Neuronal stem cell (in vitro differentiated cells): ENCODE measurements around the gene THAP4.

Experiments
- DNase-seq: peaks from one replicate; pipeline ENCODE4 v3.0.0-alpha.2; 2013; ENCODE audit warnings: low spot score
- H2AFZ ChIP-seq: one replicate; pipeline ENCODE4 v1.6.1; 2013; ENCODE audit warnings: mild to moderate bottlenecking, low read length, inconsistent platforms
- H2AK5ac ChIP-seq: 2 replicates; pipeline ENCODE4 v1.6.1; 2013; ENCODE audit warnings: low read depth, mild to moderate bottlenecking, inconsistent platforms, low read length, moderate library complexity, mixed read lengths
- H2BK120ac ChIP-seq: 2 replicates; pipeline ENCODE4 v1.6.1; 2013; ENCODE audit warnings: low read depth, mild to moderate bottlenecking, inconsistent platforms, low read length, moderate library complexity, mixed read lengths
- H2BK12ac ChIP-seq: one replicate; pipeline ENCODE4 v1.6.1; 2013; ENCODE audit warnings: low read length, inconsistent platforms
- H2BK15ac ChIP-seq: 2 replicates; pipeline ENCODE4 v1.6.1; 2013; ENCODE audit warnings: mild to moderate bottlenecking, low read length, inconsistent platforms, mixed read lengths
- H2BK5ac ChIP-seq: one replicate; pipeline ENCODE4 v1.6.1; 2013; ENCODE audit warnings: inconsistent platforms, mild to moderate bottlenecking, low read length, moderate library complexity
- H3K14ac ChIP-seq: one replicate; pipeline ENCODE4 v1.6.1; 2013; ENCODE audit warnings: low read length, inconsistent platforms
- H3K18ac ChIP-seq: 2 replicates; pipeline ENCODE4 v1.6.1; 2013; ENCODE audit warnings: low read length, inconsistent platforms
- H3K23ac ChIP-seq: 2 replicates; pipeline ENCODE4 v1.6.1; 2013; ENCODE audit warnings: low read depth, mild to moderate bottlenecking, mixed read lengths, low read length, inconsistent platforms; ENCODE audit not compliant: poor library complexity
- H3K27ac ChIP-seq: replicated peaks from 3 replicates; pipeline ENCODE4 v1.5.1; 2013; ENCODE audit warnings: low read length, inconsistent platforms
- H3K27me3 ChIP-seq, 3 experiments: 2 replicates each; pipeline ENCODE4 v1.6.1; 2013; ENCODE audit warnings: low read length in 3 of 3, mild to moderate bottlenecking in 2 of 3, inconsistent platforms in 1 of 3, low read depth in 1 of 3, mixed read lengths in 1 of 3, moderate library complexity in 1 of 3; ENCODE audit not compliant: control insufficient read depth in 3 of 3, insufficient read depth in 3 of 3
- H3K36me3 ChIP-seq, 2 donors: replicated peaks in 1 of 2; 2 replicates each; pipeline ENCODE4 v1.6.1; 2013; ENCODE audit warnings: low read length in 2 of 2; ENCODE audit not compliant: control insufficient read depth in 2 of 2, insufficient read depth in 2 of 2
- H3K4ac ChIP-seq: 2 replicates; pipeline ENCODE4 v1.6.1; 2013; ENCODE audit warnings: inconsistent platforms, mild to moderate bottlenecking, low read length, moderate library complexity
- H3K4me1 ChIP-seq, 2 donors: 1 replicate in 1 of 2; 2 replicates in 1 of 2; pipeline ENCODE4 v1.6.1; 2013; ENCODE audit warnings: low read length in 2 of 2, low read depth in 1 of 2; ENCODE audit not compliant: control insufficient read depth in 2 of 2, insufficient read depth in 1 of 2
- H3K4me2 ChIP-seq: one replicate; pipeline ENCODE4 v1.6.1; 2013; ENCODE audit warnings: mild to moderate bottlenecking, low read length, inconsistent platforms; ENCODE audit not compliant: insufficient read depth, poor library complexity, severe bottlenecking
- H3K4me3 ChIP-seq, 2 donors: 2 replicates each; pipeline ENCODE4 v1.5.1; 2013; ENCODE audit warnings: low read length in 2 of 2, mild to moderate bottlenecking in 2 of 2, inconsistent platforms in 1 of 2, moderate library complexity in 1 of 2
- H3K79me1 ChIP-seq: one replicate; pipeline ENCODE4 v1.6.1; 2013; ENCODE audit warnings: low read depth, mild to moderate bottlenecking, inconsistent platforms, low read length, moderate library complexity
- H3K9ac ChIP-seq: one replicate; pipeline ENCODE4 v1.6.1; 2013; ENCODE audit warnings: mild to moderate bottlenecking, low read depth, low read length, inconsistent platforms; ENCODE audit not compliant: poor library complexity
- H3K9me3 ChIP-seq, 2 donors: replicated peaks in 1 of 2; 2 replicates each; pipeline versions ENCODE3 to v1.6.1; 2013; ENCODE audit warnings: low read length in 2 of 2, mild to moderate bottlenecking in 2 of 2, inconsistent platforms in 1 of 2, low read depth in 1 of 2, mixed read lengths in 1 of 2, moderate library complexity in 1 of 2; ENCODE audit not compliant: control insufficient read depth in 2 of 2, insufficient read depth in 1 of 2
- H4K8ac ChIP-seq: one replicate; pipeline ENCODE4 v1.6.1; 2013; ENCODE audit warnings: low read depth, mild to moderate bottlenecking, inconsistent platforms, low read length, moderate library complexity
- H4K91ac ChIP-seq: one replicate; pipeline ENCODE4 v1.6.1; 2013; ENCODE audit warnings: low read length, low read depth, mild to moderate bottlenecking, inconsistent platforms; ENCODE audit not compliant: poor library complexity
- WGBS, 2 donors: extraction: QIAGEN DNeasy Blood & Tissue Kit; methylation state at CpG; one replicate each; pipeline ENCODE4 v1.1.7; 2013; ENCODE audit warnings: missing lambda C conversion rate in 2 of 2, mixed read lengths in 1 of 2; ENCODE audit not compliant: insufficient read length in 2 of 2, insufficient replicate concordance in 1 of 2; ENCODE audit errors: extremely low coverage in 2 of 2; 5-methylcytosine and 5-hydroxymethylcytosine counted together

THAP4 gene

DNA sequence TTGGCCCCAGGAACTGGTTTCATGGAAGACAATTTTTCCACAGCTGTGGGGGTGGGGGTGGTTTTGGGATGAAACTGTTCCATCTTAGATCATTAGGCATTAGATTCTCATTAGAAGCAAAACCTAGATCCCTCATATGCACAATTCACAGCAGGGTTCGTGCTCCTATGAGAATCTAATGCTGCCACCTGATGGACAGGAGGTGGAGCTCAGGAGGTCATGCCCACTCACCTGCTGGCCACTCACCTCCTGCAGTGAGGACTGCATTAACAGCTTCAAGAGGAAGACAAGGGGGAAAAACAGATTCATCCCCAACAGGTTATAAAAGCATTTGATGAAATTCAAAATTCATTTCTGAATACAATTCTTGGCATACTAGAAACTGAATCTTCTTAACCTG is 38.5 kb downstream of the THAP4 start:
- Histone ChIP-seq H3K4ac (no peak overlapping the region), H3K9me3 (no peaks in the 10 kb centered on the region), H4K91ac (no peak overlapping the region), H3K27ac (no peak overlapping the region), H3K4me1 (no peaks in the 10 kb centered on the region), H3K18ac (no peak overlapping the region), H2BK5ac (no peak overlapping the region), H2AK5ac (no peak overlapping the region), H2BK120ac (no peak overlapping the region), H2BK15ac (no peak overlapping the region), H3K4me2 (no peak overlapping the region), H3K4me3 (no peak overlapping the region), H4K8ac (no peak overlapping the region), H3K23ac (no peak overlapping the region), H3K14ac (no peak overlapping the region), H2AFZ (no peak overlapping the region), H3K36me3 (peaks cover 15 to 80% of the 10 kb centered on the region in 2 donors), H3K79me1 (peaks cover 4% of the 10 kb centered on the region), H3K9ac (no peak overlapping the region), H3K27me3 (no peaks in the 10 kb centered on the region), H2BK12ac (no peak overlapping the region)
- WGBS, 2 donors, result no CpG with 5 or more reads among the region's 1 CpG
- no peak for DNase-seq

DNA sequence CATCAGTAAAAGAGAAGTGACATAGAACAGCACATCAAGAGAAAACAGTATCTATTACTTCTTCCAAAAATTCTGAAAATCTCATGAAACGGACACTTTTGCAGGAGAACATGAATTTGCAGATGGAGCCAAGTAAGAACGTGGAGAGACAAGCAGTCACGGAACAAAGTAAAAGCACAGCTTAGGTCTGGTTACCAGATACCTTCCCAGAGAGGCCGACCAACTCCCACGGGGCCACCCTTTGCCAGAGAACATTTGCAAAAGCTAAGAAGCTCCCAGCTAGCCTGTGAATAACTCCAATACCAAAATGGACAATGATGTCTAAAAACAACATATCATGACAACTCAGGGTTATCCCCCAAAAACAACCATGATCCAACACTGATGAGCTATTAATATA is 38.9 kb downstream of the THAP4 start:
- H3K4me3 ChIP-seq, result no peak overlapping the region
- no peak overlapping the region for H3K27ac ChIP-seq
- no peaks in the 10 kb centered on the region for H3K27me3 ChIP-seq
- no peak for DNase-seq
- H3K9ac ChIP-seq, result no peak overlapping the region
- no peak overlapping the region for H4K8ac ChIP-seq
- no peak overlapping the region for H2BK12ac ChIP-seq
- H2BK120ac ChIP-seq, result no peak overlapping the region
- H3K4me2 ChIP-seq, result no peak overlapping the region
- H2AFZ ChIP-seq, result no peak overlapping the region
- no peaks in the 10 kb centered on the region for H3K9me3 ChIP-seq
- H3K14ac ChIP-seq, result no peak overlapping the region
- H2BK5ac ChIP-seq, result no peak overlapping the region
- peaks cover 15 to 81% of the 10 kb centered on the region in 2 donors for H3K36me3 ChIP-seq
- H3K79me1 ChIP-seq, result peaks cover 4% of the 10 kb centered on the region
- H3K4ac ChIP-seq, result no peak overlapping the region
- no peak overlapping the region for H2BK15ac ChIP-seq
- no CpG with 5 or more reads among the region's 5 CpGs for WGBS, 2 donors
- H3K4me1 ChIP-seq, result no peaks in the 10 kb centered on the region
- H2AK5ac ChIP-seq, result no peak overlapping the region
- H3K18ac ChIP-seq, result no peak overlapping the region
- no peak overlapping the region for H3K23ac ChIP-seq
- no peak overlapping the region for H4K91ac ChIP-seq

DNA sequence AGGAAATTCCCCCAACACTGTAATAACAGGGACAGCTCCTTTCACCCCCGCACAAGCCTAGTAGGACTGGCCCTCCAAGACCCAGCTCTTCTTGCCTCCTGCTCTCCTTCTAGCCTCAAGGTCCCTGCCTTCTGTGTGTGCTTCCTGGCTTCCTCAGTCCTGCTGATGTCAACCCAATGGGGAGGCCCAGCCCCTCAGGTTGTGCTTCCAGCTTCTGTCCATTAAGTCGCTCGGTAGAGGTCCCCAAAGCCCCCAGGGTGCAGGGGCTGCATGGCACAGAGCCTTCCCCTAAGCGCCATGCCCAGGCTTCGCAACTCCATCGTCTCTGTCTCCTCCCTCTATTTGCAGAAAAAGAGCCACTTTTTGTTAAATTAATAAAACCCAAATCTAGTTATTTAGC is 39.4 kb downstream of the THAP4 start:
- DNase-seq, result no peak
- H3K27me3 ChIP-seq, result no peaks in the 10 kb centered on the region
- WGBS, 2 donors, result no CpG with 5 or more reads among the region's 6 CpGs

GRCh38 chr2:241595600-241596140 is 41.3 kb downstream of the THAP4 start:
- no peak overlapping the region for H3K4me2 ChIP-seq
- H4K8ac ChIP-seq, result no peak overlapping the region
- H3K36me3 ChIP-seq, result peaks cover 6 to 81% of the 10 kb centered on the region in 2 donors
- H2AFZ ChIP-seq, result no peak overlapping the region
- DNase-seq, result no peak
- H3K9ac ChIP-seq, result no peak overlapping the region
- H3K4me3 ChIP-seq, result peak overlapping the region in 1 of 2 donors; percentile 43
- no peak overlapping the region for H2BK120ac ChIP-seq
- no peaks in the 10 kb centered on the region for H3K27me3 ChIP-seq
- H2AK5ac ChIP-seq, result no peak overlapping the region
- H3K79me1 ChIP-seq, result peaks cover 6% of the 10 kb centered on the region
- H4K91ac ChIP-seq, result no peak overlapping the region
- H3K18ac ChIP-seq, result no peak overlapping the region
- H3K14ac ChIP-seq, result no peak overlapping the region
- H2BK5ac ChIP-seq, result no peak overlapping the region
- H2BK15ac ChIP-seq, result no peak overlapping the region
- no CpG with 5 or more reads among the region's 15 CpGs for WGBS, 2 donors
- H3K9me3 ChIP-seq, result no peaks in the 10 kb centered on the region
- no peak overlapping the region for H2BK12ac ChIP-seq
- no peak overlapping the region for H3K23ac ChIP-seq
- no peak overlapping the region for H3K4ac ChIP-seq
- H3K27ac ChIP-seq, result no peak overlapping the region
- H3K4me1 ChIP-seq, result no peaks in the 10 kb centered on the region

More for the DNA sequence above, 39.4 kb downstream of the THAP4 start:
- H2BK5ac ChIP-seq, result no peak overlapping the region
- H3K79me1 ChIP-seq, result peaks cover 4% of the 10 kb centered on the region
- no peak overlapping the region for H2BK12ac ChIP-seq
- peaks cover 12 to 79% of the 10 kb centered on the region in 2 donors for H3K36me3 ChIP-seq
- H3K14ac ChIP-seq, result no peak overlapping the region
- no peak overlapping the region for H2AK5ac ChIP-seq
- no peak overlapping the region for H3K27ac ChIP-seq
- no peaks in the 10 kb centered on the region for H3K4me1 ChIP-seq
- H2BK120ac ChIP-seq, result no peak overlapping the region
- no peak overlapping the region for H4K8ac ChIP-seq
- no peak overlapping the region for H3K4ac ChIP-seq
- no peaks in the 10 kb centered on the region for H3K9me3 ChIP-seq
- no peak overlapping the region for H2AFZ ChIP-seq
- no peak overlapping the region for H3K9ac ChIP-seq
- no peak overlapping the region for H3K4me3 ChIP-seq
- H3K4me2 ChIP-seq, result no peak overlapping the region
- no peak overlapping the region for H3K18ac ChIP-seq
- H4K91ac ChIP-seq, result no peak overlapping the region
- H3K23ac ChIP-seq, result no peak overlapping the region
- H2BK15ac ChIP-seq, result no peak overlapping the region
